ENCODE results near the gene CRYBG1. TPM values are rescaled to one million over a fixed set of nuclear protein-coding genes. Genes with fewer than 3 reads are reported as not detected.
"Not testable (repeated sequence)": the region's sequence is repeated elsewhere in the genome, so short reads cannot be mapped to it uniquely, and the experiment has no call there.

The CRYBG1 gene
- total RNA-seq, 1 experiment from 2014 or later, result 81.6 TPM

GRCh38 chr6:106377061-106377540, 16.6 kb downstream of the CRYBG1 start:
- peak; percentile 8 for DNase-seq (ENCODE audit: low read depth)

- no peak for DNase-seq (ENCODE audit: low read depth)
These were observed 19.4 kb downstream of the CRYBG1 start for GRCh38 chr6:106379951-106380350.

GRCh38 chr6:106380407-106380806, 19.9 kb downstream of the CRYBG1 start:
- DNase-seq (ENCODE audit: low read depth), result no peak

GRCh38 chr6:106381223-106381622, 20.7 kb downstream of the CRYBG1 start:
- DNase-seq (ENCODE audit: low read depth), result no peak

GRCh38 chr6:106381881-106382280, 21.4 kb downstream of the CRYBG1 start:
- DNase-seq (ENCODE audit: low read depth), result no peak

GRCh38 chr6:106383573-106383972, 23.1 kb downstream of the CRYBG1 start:
- DNase-seq (ENCODE audit: low read depth), result no peak

GRCh38 chr6:106385530-106385929, 25.0 kb downstream of the CRYBG1 start:
- DNase-seq (ENCODE audit: low read depth), result no peak

- no peak for DNase-seq (ENCODE audit: low read depth)
These were observed 27.4 kb downstream of the CRYBG1 start for GRCh38 chr6:106387875-106388274.

- DNase-seq (ENCODE audit: low read depth), result peak; percentile 4
These were observed 29.6 kb downstream of the CRYBG1 start for GRCh38 chr6:106390088-106390487.

- DNase-seq (ENCODE audit: low read depth), result no peak
These were observed 36.1 kb downstream of the CRYBG1 start for GRCh38 chr6:106396426-106397220.

GRCh38 chr6:106397431-106397830, 36.9 kb downstream of the CRYBG1 start:
- no peak for DNase-seq (ENCODE audit: low read depth)

GRCh38 chr6:106398621-106399020, 38.1 kb downstream of the CRYBG1 start:
- DNase-seq (ENCODE audit: low read depth), result no peak

GRCh38 chr6:106405044-106405443, 44.5 kb downstream of the CRYBG1 start:
- DNase-seq (ENCODE audit: low read depth), result not testable (repeated sequence)

GRCh38 chr6:106411056-106411455, 50.5 kb downstream of the CRYBG1 start:
- DNase-seq (ENCODE audit: low read depth), result no peak

GRCh38 chr6:106411643-106412200, 51.2 kb downstream of the CRYBG1 start:
- DNase-seq (ENCODE audit: low read depth), result no peak

- no peak for DNase-seq (ENCODE audit: low read depth)
These were observed 52.5 kb downstream of the CRYBG1 start for GRCh38 chr6:106413016-106413415.

- no peak for DNase-seq (ENCODE audit: low read depth)
These were observed 53.2 kb downstream of the CRYBG1 start for GRCh38 chr6:106413722-106414121.

GRCh38 chr6:106415921-106416320, 55.4 kb downstream of the CRYBG1 start:
- DNase-seq (ENCODE audit: low read depth), result no peak

GRCh38 chr6:106417572-106418147, 57.1 kb downstream of the CRYBG1 start:
- DNase-seq (ENCODE audit: low read depth), result no peak

GRCh38 chr6:106419900-106420613, 59.5 kb downstream of the CRYBG1 start:
- DNase-seq (ENCODE audit: low read depth), result no peak

- DNase-seq (ENCODE audit: low read depth), result peak; percentile 66
These were observed 61.0 kb downstream of the CRYBG1 start for GRCh38 chr6:106421496-106421895.

- peak; percentile 10 for DNase-seq (ENCODE audit: low read depth)
These were observed 62.0 kb downstream of the CRYBG1 start for GRCh38 chr6:106422534-106422933.
